Measurements from ENCODE around the gene ASB15. TPM values are rescaled to one million over a fixed set of nuclear protein-coding genes. Genes with fewer than 3 reads are reported as not detected.

The ASB15 gene
- polyA plus RNA-seq, 3 donors: not detected

- no peak overlapping the region for H3K9ac ChIP-seq (ENCODE audit: insufficient read depth, low read length, poor library complexity, severe bottlenecking)
- no CpG with 5 or more reads among the region's 2 CpGs for WGBS (ENCODE audit: insufficient coverage)
- H3K79me2 ChIP-seq (ENCODE audit: insufficient read depth, low read length): no peaks in the 10 kb centered on the region
- no peak for TF ChIP-seq CTCF (IDR thresholded peaks at IDR 0.05)
- H3K4me3 ChIP-seq (replicated peaks in 1 of 3; ENCODE audit: low read depth in 2 of 3, low read length in 3 of 3): no peak overlapping the region
- no peaks in the 10 kb centered on the region for H3K4me1 ChIP-seq (ENCODE audit: control insufficient read depth in 1 of 2, insufficient read depth in 2 of 2, low read length in 2 of 2)
- no peaks in the 10 kb centered on the region for H4K20me1 ChIP-seq (ENCODE audit: insufficient read depth, low read length)
- H3K27me3 ChIP-seq (ENCODE audit: control insufficient read depth in 2 of 2, insufficient read depth in 2 of 2, low read length in 2 of 2): no peaks in the 10 kb centered on the region
- no peak overlapping the region for H3K27ac Mint-ChIP-seq
- DNase-seq: no peak
- intact Hi-C loops (cut with micrococcal nuclease): no loop called here
- peaks cover 0 to 3% (median 0%) of the 10 kb centered on the region in 7 donors for H3K9me3 Mint-ChIP-seq
- H3K36me3 Mint-ChIP-seq: no peaks in the 10 kb centered on the region
- H3K4me1 Mint-ChIP-seq: no peaks in the 10 kb centered on the region
- H3K4me3 Mint-ChIP-seq: no peak overlapping the region
- no peak overlapping the region for H2AFZ ChIP-seq (ENCODE audit: insufficient read depth, low read depth, low read length, poor library complexity, severe bottlenecking)
- no peaks in the 10 kb centered on the region for H3K36me3 ChIP-seq (replicated peaks in 1 of 2; ENCODE audit: control insufficient read depth in 1 of 2, insufficient read depth in 2 of 2, low read length in 2 of 2)
- H3K4me2 ChIP-seq (replicated peaks; ENCODE audit: extremely low read depth, low read length, poor library complexity, severe bottlenecking): no peak overlapping the region
- H3K9me3 ChIP-seq (replicated peaks in 1 of 2; ENCODE audit: control insufficient read depth in 1 of 2, insufficient read depth in 1 of 2, low read length in 2 of 2): no peaks in the 10 kb centered on the region
- no peak overlapping the region for H3K27ac ChIP-seq (ENCODE audit: low read depth in 1 of 2, low read length in 2 of 2)
- H3K27me3 Mint-ChIP-seq (ENCODE audit: low read depth in 3 of 3): peaks cover 0 to 4% (median 2%) of the 10 kb centered on the region in 3 donors
These were observed 26.2 kb downstream of the ASB15 start for GRCh38 chr7:123627851-123628250.

- no peak overlapping the region for H3K4me3 ChIP-seq (replicated peaks in 1 of 3; ENCODE audit: low read depth in 2 of 3, low read length in 3 of 3)
- Mint-ChIP-seq H3K4me1 (no peaks in the 10 kb centered on the region), H3K27ac (no peak overlapping the region), H3K4me3 (no peak overlapping the region), H3K36me3 (no peaks in the 10 kb centered on the region), H3K9me3 (no peaks in the 10 kb centered on the region), H3K27me3 (ENCODE audit: low read depth in 3 of 3) (peaks cover 0 to 4% (median 0%) of the 10 kb centered on the region in 3 donors)
- no peaks in the 10 kb centered on the region for H3K27me3 ChIP-seq (ENCODE audit: control insufficient read depth in 2 of 2, insufficient read depth in 2 of 2, low read length in 2 of 2)
- TF ChIP-seq CTCF (IDR thresholded peaks at IDR 0.05): no peak
- H4K20me1 ChIP-seq (ENCODE audit: insufficient read depth, low read length): no peaks in the 10 kb centered on the region
- H3K4me2 ChIP-seq (replicated peaks; ENCODE audit: extremely low read depth, low read length, poor library complexity, severe bottlenecking): no peak overlapping the region
- no peak for DNase-seq
- intact Hi-C loops (cut with micrococcal nuclease): no loop called here
- no peaks in the 10 kb centered on the region for H3K36me3 ChIP-seq (replicated peaks in 1 of 2; ENCODE audit: control insufficient read depth in 1 of 2, insufficient read depth in 2 of 2, low read length in 2 of 2)
- 96% methylated on average over 3 of the region's 5 CpGs for WGBS (ENCODE audit: insufficient coverage)
- H3K9ac ChIP-seq (ENCODE audit: insufficient read depth, low read length, poor library complexity, severe bottlenecking): no peak overlapping the region
- no peaks in the 10 kb centered on the region for H3K9me3 ChIP-seq (replicated peaks in 1 of 2; ENCODE audit: control insufficient read depth in 1 of 2, insufficient read depth in 1 of 2, low read length in 2 of 2)
- no peaks in the 10 kb centered on the region for H3K79me2 ChIP-seq (ENCODE audit: insufficient read depth, low read length)
- H3K27ac ChIP-seq (ENCODE audit: low read depth in 1 of 2, low read length in 2 of 2): no peak overlapping the region
- no peak overlapping the region for H2AFZ ChIP-seq (ENCODE audit: insufficient read depth, low read depth, low read length, poor library complexity, severe bottlenecking)
- H3K4me1 ChIP-seq (ENCODE audit: control insufficient read depth in 1 of 2, insufficient read depth in 2 of 2, low read length in 2 of 2): no peaks in the 10 kb centered on the region
These were observed 27.2 kb downstream of the ASB15 start for GRCh38 chr7:123628829-123629228.

All from CD14-positive monocyte (primary cell).